Tibial nerve (tissue), 4 donors: ENCODE data around the gene LMCD1. TPM values are rescaled to one million over a fixed set of nuclear protein-coding genes. Genes with fewer than 3 reads are reported as not detected.

Source experiments
- total RNA-seq, 4 donors: library from RNA; depleted of rRNA; stranded (reverse); fragments of >200 nt; gene quantifications; one replicate each; pipeline ENCODE4 v1.1.0, GENCODE V29; 2016

Gene LMCD1
- total RNA-seq, 4 donors from 2014 or later, result 81.2 to 147 (median 92.9) TPM

Other genes with a start within 250 kb of the LMCD1 start
- gene SSUH2, start 143.0 kb downstream of the LMCD1 start, total RNA-seq, result under 1 TPM in 2 of 4 donors, not detected in 2; 0.42 to 0.44 TPM
- gene CAV3, start 232.0 kb downstream of the LMCD1 start, total RNA-seq, result under 1 TPM in 1 of 4 donors, not detected in 3; 0.66 TPM